Adrenal gland (tissue), 5 donors: ENCODE data around the gene ZNF552.
"Not testable (repeated sequence)": the region's sequence is repeated elsewhere in the genome, so short reads cannot be mapped to it uniquely, and the experiment has no call there.

Experiments used
- CTCF ChIP-seq, 6 experiments: fragments of 450-650 bp in 4 of 6; fragments of 200-600 bp in 2 of 6; sonication (generic) in 1 of 6; IDR thresholded peaks; 1 replicate in 5 of 6; 2 replicates in 1 of 6; pipeline versions ENCODE4 v1.5.1 to v1.8.0; 2016 to 2021; ENCODE audit warnings: antibody characterized with exemption in 6 of 6, mild to moderate bottlenecking in 2 of 6, moderate library complexity in 1 of 6
- POLR2A ChIP-seq, 2 donors: fragments of 450-650 bp; IDR thresholded peaks; one replicate each; pipeline ENCODE4 v1.6.1; 2017; ENCODE audit warnings: antibody characterized with exemption in 2 of 2, mild to moderate bottlenecking in 2 of 2, moderate library complexity in 1 of 2
- donor health status: DM: no; HTN: no; CAD: no.

GRCh38 chr19:57810410-57811295, 4.1 kb downstream of the ZNF552 start:
- TF ChIP-seq CTCF, POLR2A (IDR thresholded peaks at IDR 0.05): not testable (repeated sequence)
